Prostate gland (tissue), 2 donors: ENCODE measurements around the gene PROS1. TPM values are rescaled to one million over a fixed set of nuclear protein-coding genes. Genes with fewer than 3 reads are reported as not detected.

Experiments used
- DNase-seq: peaks from one replicate; pipeline ENCODE4 v3.0.0-alpha.2; 2019; ENCODE audit warnings: low spot score
- H3K27ac ChIP-seq, 2 donors: fragments of 200-600 bp; sonication (generic); 2 replicates each; pipeline ENCODE4 v1.5.1; 2017 to 2019
- H3K27me3 ChIP-seq: fragments of 200-600 bp; sonication (generic); replicated peaks from 2 replicates; pipeline ENCODE4 v1.5.1; 2019; ENCODE audit not compliant: insufficient read depth
- H3K36me3 ChIP-seq, 2 donors: fragments of 200-600 bp; sonication (generic); 1 replicate in 1 of 2; 2 replicates in 1 of 2; pipeline versions ENCODE4 v1.5.1 to v1.8.1; 2017 to 2019
- H3K4me1 ChIP-seq: fragments of 200-600 bp; sonication (generic); replicated peaks from 2 replicates; pipeline ENCODE4 v1.5.1; 2019
- H3K4me3 ChIP-seq, 2 donors: fragments of 200-600 bp; sonication (generic); 2 replicates each; pipeline ENCODE4 v1.5.1; 2017 to 2019
- H3K9me3 ChIP-seq: fragments of 200-600 bp; sonication (generic); 2 replicates; pipeline ENCODE4 v1.5.1; 2017
- POLR2A ChIP-seq: fragments of 450-650 bp; IDR thresholded peaks from one replicate; pipeline ENCODE4 v1.6.1; 2016; ENCODE audit warnings: antibody characterized with exemption, mild to moderate bottlenecking
- POLR2AphosphoS5 ChIP-seq: sonication (generic); formaldehyde crosslinking; IDR thresholded peaks from one replicate; pipeline ENCODE4 v1.6.1; 2017; ENCODE audit warnings: antibody characterized with exemption
- WGBS: methylation state at CpG from one replicate; pipeline ENCODE4 v1.1.5; 2018; 5-methylcytosine and 5-hydroxymethylcytosine counted together
- intact Hi-C: fragments of 100-400 bp; cut with DNase I; formaldehyde crosslinking; loops from one replicate; pipeline ENCODE4 v1.14.2; 2022
- total RNA-seq, 2 donors: library from RNA; depleted of rRNA; stranded (reverse); fragments of >200 nt; gene quantifications; one replicate each; pipeline ENCODE4 v1.1.0, GENCODE V29; 2016
- TF ChIP-seq, protein P1 (sequence below), 4 experiments: fragments of 200-600 bp in 2 of 4; fragments of 450-650 bp in 2 of 4; sonication (generic) in 2 of 4; IDR thresholded peaks; 1 replicate in 3 of 4; 2 replicates in 1 of 4; pipeline ENCODE4 v1.5.1; 2016 to 2019; ENCODE audit warnings: antibody characterized with exemption in 4 of 4, mild to moderate bottlenecking in 2 of 4, moderate library complexity in 2 of 4

Gene PROS1
- total RNA-seq, 2 donors from 2014 or later, result 17.7 to 26.6 TPM

DNA sequence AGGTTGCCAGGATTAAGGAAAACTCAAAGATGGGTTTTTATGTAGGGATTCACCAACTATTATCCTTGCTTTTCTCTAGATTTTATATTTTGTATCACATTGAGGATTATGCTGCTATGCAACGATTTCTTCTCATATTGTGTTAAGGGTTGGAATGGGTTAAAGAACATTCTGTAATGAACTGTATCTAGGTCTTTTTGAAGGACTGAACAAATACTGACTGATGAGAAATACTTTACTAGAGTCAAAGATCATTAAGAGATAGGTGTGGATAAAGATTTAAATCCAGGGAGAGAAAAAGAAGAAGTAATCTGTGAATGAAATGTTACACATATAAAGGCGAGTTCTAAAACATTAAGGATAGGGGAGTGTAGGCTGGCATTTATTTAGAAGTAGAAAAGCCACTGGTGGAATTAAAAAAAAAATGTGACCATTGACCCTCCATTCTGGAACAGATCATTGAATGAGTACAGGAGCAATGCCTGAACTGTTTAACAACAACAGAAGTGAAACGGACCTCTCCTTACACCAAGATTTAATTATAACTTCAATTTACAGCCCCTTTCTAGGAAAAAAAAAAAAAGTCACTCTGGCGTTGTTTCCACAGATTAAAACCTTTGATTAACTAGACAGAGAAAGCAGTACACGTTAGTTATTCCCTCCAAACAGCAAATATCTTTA lies 39.2 kb downstream of the PROS1 start:
- intact Hi-C loops, result no loop called here
- Histone ChIP-seq H3K27ac (no peak overlapping the region), H3K4me3 (no peak overlapping the region), H3K36me3 (no peaks in the 10 kb centered on the region), H3K27me3 (no peaks in the 10 kb centered on the region), H3K9me3 (no peaks in the 10 kb centered on the region), H3K4me1 (no peaks in the 10 kb centered on the region)
- no peak for TF ChIP-seq POLR2A
- no peak for TF ChIP-seq POLR2AphosphoS5
- TF ChIP-seq, protein P1, sequence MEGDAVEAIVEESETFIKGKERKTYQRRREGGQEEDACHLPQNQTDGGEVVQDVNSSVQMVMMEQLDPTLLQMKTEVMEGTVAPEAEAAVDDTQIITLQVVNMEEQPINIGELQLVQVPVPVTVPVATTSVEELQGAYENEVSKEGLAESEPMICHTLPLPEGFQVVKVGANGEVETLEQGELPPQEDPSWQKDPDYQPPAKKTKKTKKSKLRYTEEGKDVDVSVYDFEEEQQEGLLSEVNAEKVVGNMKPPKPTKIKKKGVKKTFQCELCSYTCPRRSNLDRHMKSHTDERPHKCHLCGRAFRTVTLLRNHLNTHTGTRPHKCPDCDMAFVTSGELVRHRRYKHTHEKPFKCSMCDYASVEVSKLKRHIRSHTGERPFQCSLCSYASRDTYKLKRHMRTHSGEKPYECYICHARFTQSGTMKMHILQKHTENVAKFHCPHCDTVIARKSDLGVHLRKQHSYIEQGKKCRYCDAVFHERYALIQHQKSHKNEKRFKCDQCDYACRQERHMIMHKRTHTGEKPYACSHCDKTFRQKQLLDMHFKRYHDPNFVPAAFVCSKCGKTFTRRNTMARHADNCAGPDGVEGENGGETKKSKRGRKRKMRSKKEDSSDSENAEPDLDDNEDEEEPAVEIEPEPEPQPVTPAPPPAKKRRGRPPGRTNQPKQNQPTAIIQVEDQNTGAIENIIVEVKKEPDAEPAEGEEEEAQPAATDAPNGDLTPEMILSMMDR (IDR thresholded peaks at IDR 0.05), result no peak
- WGBS, result 34% methylated on average over 5 of the region's 5 CpGs
- DNase-seq, result no peak

DNA sequence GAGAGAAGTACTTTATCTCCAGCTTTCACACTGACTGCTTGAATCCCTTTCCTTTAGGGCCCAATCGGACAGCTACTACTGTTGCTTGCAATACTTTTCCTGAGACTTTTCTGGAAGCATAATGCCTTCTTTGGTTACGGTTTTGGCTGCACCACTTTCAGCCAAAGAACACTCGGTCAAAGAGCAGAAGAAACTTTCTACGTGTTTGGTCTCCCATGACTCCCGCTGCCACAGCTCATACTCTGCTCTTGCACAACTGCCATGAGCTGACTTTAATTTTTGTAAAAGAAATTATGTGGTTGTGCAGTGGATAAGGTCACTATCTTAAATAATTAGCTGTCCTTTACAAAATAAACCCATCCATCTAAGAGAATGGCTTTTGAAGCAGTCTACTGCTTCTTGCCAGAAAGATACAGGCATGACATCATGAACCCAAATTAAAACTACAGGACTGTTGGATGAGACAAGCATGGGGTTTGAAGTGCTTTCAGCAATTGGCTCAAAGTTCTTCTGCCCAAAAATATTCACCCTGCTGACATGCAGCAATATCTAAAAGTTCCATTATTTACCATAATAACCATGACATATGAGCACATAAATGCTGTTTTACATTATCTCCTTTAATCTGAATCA lies 42.0 kb downstream of the PROS1 start:
- H3K27me3 ChIP-seq, result no peaks in the 10 kb centered on the region
- no peaks in the 10 kb centered on the region for H3K36me3 ChIP-seq
- no peaks in the 10 kb centered on the region for H3K9me3 ChIP-seq
- 97% methylated on average over 5 of the region's 5 CpGs for WGBS
- H3K27ac ChIP-seq, result no peak overlapping the region
- H3K4me3 ChIP-seq, result no peak overlapping the region
- intact Hi-C loops, result no loop called here
- TF ChIP-seq POLR2A (no peak), POLR2AphosphoS5 (no peak)
- TF ChIP-seq, protein P1 (IDR thresholded peaks at IDR 0.05), result no peak
- no peaks in the 10 kb centered on the region for H3K4me1 ChIP-seq
- DNase-seq, result no peak

DNA sequence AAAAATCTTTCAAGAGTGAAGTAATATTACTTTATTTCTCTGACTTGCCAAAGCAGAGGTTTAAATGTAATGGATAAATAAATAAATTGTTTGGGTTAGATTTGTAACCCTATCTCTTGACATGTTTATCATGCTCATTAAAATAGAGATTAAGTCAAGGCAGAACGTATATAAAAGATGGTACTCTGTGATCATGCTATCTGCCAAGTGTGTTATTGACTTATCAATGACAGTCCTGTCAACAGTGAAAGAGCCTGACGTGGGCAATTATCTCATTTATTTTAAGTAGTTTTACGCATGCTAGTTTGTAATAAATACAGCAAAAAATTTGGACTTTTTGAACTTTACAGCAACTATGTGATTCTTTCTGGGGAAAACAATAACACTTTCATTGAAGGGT lies 43.7 kb downstream of the PROS1 start:
- 34% methylated on average over 3 of the region's 3 CpGs for WGBS
- no peaks in the 10 kb centered on the region for H3K4me1 ChIP-seq

DNA sequence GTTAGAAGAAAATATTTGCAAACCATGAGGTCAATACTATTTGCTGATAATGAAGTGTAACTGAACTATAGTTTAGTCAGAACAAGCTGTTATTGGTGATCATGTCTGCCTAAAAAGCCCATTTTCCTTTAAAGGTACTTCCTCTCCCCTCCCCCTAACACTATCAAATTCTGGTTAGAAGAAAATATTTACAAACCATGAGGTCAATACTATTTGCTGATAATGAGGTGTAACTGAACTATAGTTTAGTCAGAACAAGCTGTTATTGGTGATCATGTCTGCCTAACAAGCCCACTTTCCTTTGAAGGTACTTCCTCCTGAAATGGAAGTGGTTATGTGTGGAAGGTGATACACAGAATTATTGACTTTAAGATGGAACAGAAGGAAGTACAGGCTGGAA lies 46.9 kb downstream of the PROS1 start:
- TF ChIP-seq, protein P1 (IDR thresholded peaks at IDR 0.05), result no peak
- TF ChIP-seq POLR2A, result no peak
- TF ChIP-seq POLR2AphosphoS5, result no peak
- intact Hi-C loops, result no loop called here
- no peak overlapping the region for H3K4me3 ChIP-seq
- no peak for DNase-seq
- no peaks in the 10 kb centered on the region for H3K27me3 ChIP-seq
- no peak overlapping the region for H3K27ac ChIP-seq
- H3K36me3 ChIP-seq, result no peaks in the 10 kb centered on the region
- no peaks in the 10 kb centered on the region for H3K4me1 ChIP-seq
- no peaks in the 10 kb centered on the region for H3K9me3 ChIP-seq

More for the DNA sequence above, 43.7 kb downstream of the PROS1 start:
- Histone ChIP-seq H3K36me3 (no peaks in the 10 kb centered on the region), H3K9me3 (no peaks in the 10 kb centered on the region), H3K4me3 (no peak overlapping the region), H3K27ac (no peak overlapping the region), H3K27me3 (no peaks in the 10 kb centered on the region)
- DNase-seq, result no peak
- intact Hi-C loops, result no loop called here
- no peak for TF ChIP-seq POLR2A
- TF ChIP-seq POLR2AphosphoS5, result no peak
- TF ChIP-seq, protein P1 (IDR thresholded peaks at IDR 0.05), result no peak

DNA sequence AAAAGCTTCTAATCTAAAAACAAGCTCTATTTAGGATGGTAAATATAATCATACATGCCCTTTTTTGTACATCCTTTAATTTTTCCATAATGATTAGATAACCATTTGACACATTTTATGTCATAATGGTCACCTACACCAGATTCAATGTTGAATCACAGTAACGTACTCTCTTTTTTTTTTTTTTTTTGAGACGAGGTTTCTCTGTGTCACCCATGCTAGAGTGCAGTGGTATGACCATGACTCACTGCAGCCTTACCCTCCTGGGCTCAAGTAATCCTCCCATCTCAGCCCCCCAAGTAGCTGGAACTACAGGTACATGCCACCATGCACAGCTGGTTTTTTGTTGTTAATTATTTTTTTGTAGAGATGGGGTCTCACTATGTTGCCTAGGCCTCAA lies 49.2 kb downstream of the PROS1 start:
- TF ChIP-seq POLR2AphosphoS5, result no peak
- no peaks in the 10 kb centered on the region for H3K36me3 ChIP-seq
- H3K4me1 ChIP-seq, result no peaks in the 10 kb centered on the region
- DNase-seq, result no peak
- intact Hi-C loops, result no loop called here
- 94% methylated on average over 2 of the region's 2 CpGs for WGBS
- no peak overlapping the region for H3K27ac ChIP-seq
- H3K27me3 ChIP-seq, result no peaks in the 10 kb centered on the region
- no peak overlapping the region for H3K4me3 ChIP-seq
- H3K9me3 ChIP-seq, result no peaks in the 10 kb centered on the region
